HFFc6 (cell line): ENCODE results near the gene INTS11. TPM values are rescaled to one million over a fixed set of nuclear protein-coding genes. Genes with fewer than 3 reads are reported as not detected.

Experiments used
- DNase-seq: peaks from one replicate; pipeline ENCODE4 v3.0.0-alpha.2; 2018
- H3K27ac Mint-ChIP-seq: 2 replicates; pipeline ENCODE4 v1.8.0; 2020; ENCODE audit warnings: mild to moderate bottlenecking, mixed read lengths
- H3K27me3 Mint-ChIP-seq: 2 replicates; pipeline ENCODE4 v1.8.0; 2021; ENCODE audit warnings: mild to moderate bottlenecking, moderate library complexity, mixed read lengths; ENCODE audit not compliant: insufficient read depth
- H3K36me3 Mint-ChIP-seq: 2 replicates; pipeline ENCODE4 v1.8.0; 2021; ENCODE audit warnings: low read depth, mixed read lengths
- H3K4me1 Mint-ChIP-seq: 2 replicates; pipeline ENCODE4 v1.8.0; 2020; ENCODE audit warnings: low read depth, mixed read lengths
- H3K4me3 Mint-ChIP-seq: 2 replicates; pipeline ENCODE4 v1.8.0; 2020; ENCODE audit warnings: mild to moderate bottlenecking, moderate library complexity, mixed read lengths
- H3K9me3 Mint-ChIP-seq: 2 replicates; pipeline ENCODE4 v1.8.0; 2020; ENCODE audit warnings: mild to moderate bottlenecking, mixed read lengths
- total RNA-seq, 6 experiments: library from RNA; stranded (reverse); fragmentation: NEBNext Ultra II Directional; extraction: Animal tissue kit (Norgen Biotek cat#: 25700); gene quantifications; 2 replicates in 1 of 6; 3 replicates in 5 of 6; pipeline ENCODE4 v1.2.3, GENCODE V29; 2021
- TF ChIP-seq, protein P1 (sequence below): fragments of 200-600 bp; sonication (generic); IDR thresholded peaks from 2 replicates; pipeline ENCODE4 v1.5.0; 2021; ENCODE audit warnings: antibody characterized with exemption, mild to moderate bottlenecking

INTS11 gene
- total RNA-seq, 6 experiments from 2014 or later, result 65.6 to 78.3 (median 69.8) TPM

- TF ChIP-seq, protein P1, sequence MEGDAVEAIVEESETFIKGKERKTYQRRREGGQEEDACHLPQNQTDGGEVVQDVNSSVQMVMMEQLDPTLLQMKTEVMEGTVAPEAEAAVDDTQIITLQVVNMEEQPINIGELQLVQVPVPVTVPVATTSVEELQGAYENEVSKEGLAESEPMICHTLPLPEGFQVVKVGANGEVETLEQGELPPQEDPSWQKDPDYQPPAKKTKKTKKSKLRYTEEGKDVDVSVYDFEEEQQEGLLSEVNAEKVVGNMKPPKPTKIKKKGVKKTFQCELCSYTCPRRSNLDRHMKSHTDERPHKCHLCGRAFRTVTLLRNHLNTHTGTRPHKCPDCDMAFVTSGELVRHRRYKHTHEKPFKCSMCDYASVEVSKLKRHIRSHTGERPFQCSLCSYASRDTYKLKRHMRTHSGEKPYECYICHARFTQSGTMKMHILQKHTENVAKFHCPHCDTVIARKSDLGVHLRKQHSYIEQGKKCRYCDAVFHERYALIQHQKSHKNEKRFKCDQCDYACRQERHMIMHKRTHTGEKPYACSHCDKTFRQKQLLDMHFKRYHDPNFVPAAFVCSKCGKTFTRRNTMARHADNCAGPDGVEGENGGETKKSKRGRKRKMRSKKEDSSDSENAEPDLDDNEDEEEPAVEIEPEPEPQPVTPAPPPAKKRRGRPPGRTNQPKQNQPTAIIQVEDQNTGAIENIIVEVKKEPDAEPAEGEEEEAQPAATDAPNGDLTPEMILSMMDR, result no peak
- DNase-seq, result no peak
- Mint-ChIP-seq H3K4me1 (no peaks in the 10 kb centered on the region), H3K27me3 (peaks cover 3% of the 10 kb centered on the region), H3K36me3 (no peaks in the 10 kb centered on the region), H3K9me3 (no peaks in the 10 kb centered on the region), H3K4me3 (no peak overlapping the region), H3K27ac (no peak overlapping the region)
Measured at GRCh38 chr1:1295154-1295923, 29.1 kb downstream of the INTS11 start.

GRCh38 chr1:1294250-1294890 is 30.1 kb downstream of the INTS11 start:
- Mint-ChIP-seq H3K27me3 (peaks cover 1% of the 10 kb centered on the region), H3K27ac (no peak overlapping the region), H3K9me3 (no peaks in the 10 kb centered on the region), H3K36me3 (no peaks in the 10 kb centered on the region), H3K4me3 (no peak overlapping the region), H3K4me1 (no peaks in the 10 kb centered on the region)
- DNase-seq, result no peak
- TF ChIP-seq, protein P1, result no peak

GRCh38 chr1:1293263-1294249 is 30.9 kb downstream of the INTS11 start:
- Mint-ChIP-seq H3K4me3 (no peak overlapping the region), H3K9me3 (no peaks in the 10 kb centered on the region), H3K27me3 (peaks cover 1% of the 10 kb centered on the region), H3K4me1 (no peaks in the 10 kb centered on the region), H3K27ac (no peak overlapping the region), H3K36me3 (no peaks in the 10 kb centered on the region)
- TF ChIP-seq, protein P1, result no peak
- no peak for DNase-seq

- TF ChIP-seq, protein P1, result no peak
- H3K27me3 Mint-ChIP-seq, result peaks cover 1% of the 10 kb centered on the region
Measured at GRCh38 chr1:1292851-1293250, 31.6 kb downstream of the INTS11 start.

DNA sequence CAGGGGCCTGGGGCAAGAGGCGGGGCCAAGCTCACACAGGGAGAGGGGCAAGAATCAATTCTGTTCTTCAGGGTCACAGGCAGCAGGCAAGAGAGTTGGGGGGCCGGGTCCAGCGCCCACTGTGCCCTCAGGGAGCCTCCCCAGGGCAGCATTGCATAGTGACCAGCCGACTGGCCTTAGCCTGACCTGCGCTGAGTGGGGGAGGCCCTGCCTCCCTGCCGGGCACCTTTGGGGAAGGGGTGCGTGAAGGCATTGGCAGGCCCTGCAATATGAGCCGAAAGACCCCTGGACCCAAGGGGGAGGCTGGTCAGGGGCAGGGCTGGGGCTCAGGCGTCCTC is 32.0 kb downstream of the INTS11 start:
- H3K4me1 Mint-ChIP-seq, result no peaks in the 10 kb centered on the region
- no peak overlapping the region for H3K4me3 Mint-ChIP-seq
- no peaks in the 10 kb centered on the region for H3K36me3 Mint-ChIP-seq
- no peaks in the 10 kb centered on the region for H3K9me3 Mint-ChIP-seq
- TF ChIP-seq, protein P1, result no peak
- H3K27me3 Mint-ChIP-seq, result peaks cover 1% of the 10 kb centered on the region
- no peak overlapping the region for H3K27ac Mint-ChIP-seq
- no peak for DNase-seq

More at GRCh38 chr1:1292851-1293250, 31.6 kb downstream of the INTS11 start:
- no peak for DNase-seq
- H3K27ac Mint-ChIP-seq, result no peak overlapping the region
- H3K9me3 Mint-ChIP-seq, result no peaks in the 10 kb centered on the region
- H3K4me1 Mint-ChIP-seq, result no peaks in the 10 kb centered on the region
- H3K36me3 Mint-ChIP-seq, result no peaks in the 10 kb centered on the region
- H3K4me3 Mint-ChIP-seq, result no peak overlapping the region
